NCI-H2029 (cell line): ENCODE data around the gene AKR1B15.

Experiments
- DNase-seq: peaks from one replicate; lab custom pipeline; 2025; lab: John Stamatoyannopoulos, UW

Gene AKR1B15

DNA sequence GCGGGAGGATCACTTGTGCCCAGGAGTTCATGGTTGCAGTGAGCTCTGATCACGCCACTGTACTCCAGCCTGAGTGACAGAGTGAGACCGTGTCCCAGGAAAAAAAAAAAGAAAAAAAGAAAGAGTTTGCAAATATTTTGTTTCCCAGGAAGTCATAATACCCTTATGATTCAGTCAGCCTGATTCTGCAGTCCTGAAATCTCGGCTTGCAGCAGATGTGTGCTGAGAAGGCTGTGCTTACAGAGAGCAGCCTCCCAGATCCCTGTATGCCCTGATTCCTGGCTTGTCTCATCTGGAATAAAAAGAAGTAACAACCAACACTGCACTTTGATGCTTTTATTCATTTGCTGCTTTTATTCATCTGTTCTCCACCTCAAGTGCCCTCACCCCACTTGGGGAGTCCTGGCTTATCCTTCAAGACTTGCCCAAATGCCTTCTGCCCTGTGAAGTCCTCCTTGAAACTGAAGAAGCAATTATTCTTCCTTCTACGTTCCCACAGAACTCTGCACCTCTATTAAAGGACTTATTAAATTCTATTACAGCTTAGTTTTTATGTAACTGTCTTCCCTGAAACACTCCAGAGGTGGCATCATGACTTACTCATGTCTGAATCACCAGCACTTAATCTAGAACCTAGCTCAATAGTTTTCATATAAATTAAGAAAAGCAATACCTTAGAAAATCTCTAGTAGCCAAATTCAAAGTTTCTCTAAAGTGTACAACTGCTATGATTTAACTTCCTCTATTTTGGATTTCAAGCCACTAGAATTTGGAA, 70.0 kb downstream of the AKR1B15 start:
- no peak for DNase-seq

DNA sequence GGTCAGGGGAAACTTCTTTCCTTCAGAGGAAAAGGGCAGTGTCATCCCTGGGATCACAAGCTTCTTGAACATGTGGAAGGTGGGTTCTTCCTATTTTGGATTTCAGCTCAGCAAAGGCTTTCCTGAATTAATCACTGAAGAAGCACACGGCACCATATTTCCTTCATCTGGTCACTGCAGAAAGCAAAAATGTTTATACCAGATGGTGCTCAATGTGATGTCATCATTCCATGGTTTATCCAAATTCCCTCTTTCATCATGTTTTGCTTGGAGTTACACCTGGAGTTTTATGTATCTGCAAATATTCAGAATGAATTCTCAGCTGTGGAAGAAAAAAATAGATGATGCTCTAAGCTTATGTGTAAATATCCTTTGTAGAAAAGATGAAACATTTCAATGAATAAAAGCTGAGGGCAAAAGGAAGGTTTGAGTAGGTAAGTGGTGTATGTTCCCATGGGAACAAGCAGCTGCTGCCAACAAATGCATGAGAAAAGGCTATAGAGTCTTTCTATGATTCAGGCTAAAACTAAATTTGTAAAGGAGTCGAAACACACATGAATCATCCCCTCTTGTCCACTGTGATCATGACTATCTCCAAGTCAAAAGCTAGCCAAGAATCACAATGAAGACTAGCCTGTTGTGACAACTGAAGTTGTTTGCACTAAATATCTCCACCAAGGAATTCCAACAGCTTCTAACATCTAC, 70.9 kb downstream of the AKR1B15 start:
- no peak for DNase-seq

DNA sequence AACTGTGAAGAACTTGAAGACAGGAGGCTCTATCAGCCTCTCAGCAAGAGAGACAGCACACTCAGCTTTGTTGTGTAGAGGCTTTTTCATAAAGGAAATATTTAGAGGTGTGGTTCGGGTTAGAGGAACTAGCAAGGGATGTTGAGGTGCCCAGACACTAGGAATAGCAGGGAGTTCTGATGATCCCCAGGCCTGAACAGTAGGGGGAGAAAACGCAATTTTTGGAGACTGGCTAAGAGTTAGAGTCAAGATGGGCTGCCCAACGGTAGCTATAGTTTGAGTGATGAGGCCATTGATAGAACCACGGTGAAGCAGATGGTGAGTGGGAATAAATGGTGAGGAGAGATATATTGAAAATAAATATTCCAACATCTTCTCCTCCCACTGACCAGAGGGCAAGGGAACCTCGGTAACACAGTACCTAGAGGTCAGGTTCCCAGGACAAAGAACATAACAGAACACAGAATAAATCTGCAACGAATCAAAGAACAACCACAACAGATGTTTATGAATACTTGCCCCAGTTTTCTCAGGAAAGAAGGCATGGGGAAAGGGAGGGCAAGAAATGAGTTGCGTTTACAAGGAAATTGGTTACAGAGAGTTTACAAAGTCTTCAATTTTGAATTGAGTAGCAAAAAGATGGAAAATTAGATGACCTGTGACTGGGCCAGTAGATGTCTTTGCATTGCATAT, 73.5 kb downstream of the AKR1B15 start:
- DNase-seq: no peak

DNA sequence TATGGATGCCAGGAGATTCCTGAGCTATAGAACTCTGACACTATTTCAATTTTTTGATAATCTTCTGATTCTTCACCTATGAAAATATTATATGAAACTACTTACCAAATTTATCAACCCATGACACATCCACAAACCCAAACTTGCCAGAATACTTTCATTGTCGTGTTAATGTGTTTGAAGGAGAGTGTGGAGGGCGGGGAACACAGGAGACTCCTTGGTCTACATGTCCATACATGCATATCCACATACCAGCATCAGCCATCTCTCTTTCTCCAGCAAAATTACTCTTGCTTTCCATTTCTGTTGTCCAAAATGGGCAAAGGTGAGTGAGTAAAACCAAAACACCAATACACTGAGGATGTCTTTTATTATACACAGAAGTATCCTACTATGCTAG, 74.3 kb downstream of the AKR1B15 start:
- no peak for DNase-seq

DNA sequence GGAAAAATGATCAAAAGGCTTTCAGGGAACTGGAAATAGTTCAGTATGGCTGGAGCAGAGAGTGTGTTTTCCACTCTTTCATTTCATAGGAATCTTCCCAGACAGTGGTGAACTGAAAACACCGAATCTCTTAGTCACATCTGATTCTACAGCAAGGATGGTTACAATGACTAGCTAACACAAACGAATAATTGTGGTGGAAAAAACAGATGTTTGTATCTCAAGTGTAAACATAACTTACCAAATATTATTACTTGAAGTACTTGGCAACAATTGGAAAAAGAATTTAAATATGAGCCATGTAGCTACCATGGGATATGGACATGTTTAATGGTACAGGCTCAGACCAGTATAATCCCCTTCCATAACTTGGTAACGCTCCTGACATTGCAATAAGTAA, 76.6 kb downstream of the AKR1B15 start:
- DNase-seq: no peak

DNA sequence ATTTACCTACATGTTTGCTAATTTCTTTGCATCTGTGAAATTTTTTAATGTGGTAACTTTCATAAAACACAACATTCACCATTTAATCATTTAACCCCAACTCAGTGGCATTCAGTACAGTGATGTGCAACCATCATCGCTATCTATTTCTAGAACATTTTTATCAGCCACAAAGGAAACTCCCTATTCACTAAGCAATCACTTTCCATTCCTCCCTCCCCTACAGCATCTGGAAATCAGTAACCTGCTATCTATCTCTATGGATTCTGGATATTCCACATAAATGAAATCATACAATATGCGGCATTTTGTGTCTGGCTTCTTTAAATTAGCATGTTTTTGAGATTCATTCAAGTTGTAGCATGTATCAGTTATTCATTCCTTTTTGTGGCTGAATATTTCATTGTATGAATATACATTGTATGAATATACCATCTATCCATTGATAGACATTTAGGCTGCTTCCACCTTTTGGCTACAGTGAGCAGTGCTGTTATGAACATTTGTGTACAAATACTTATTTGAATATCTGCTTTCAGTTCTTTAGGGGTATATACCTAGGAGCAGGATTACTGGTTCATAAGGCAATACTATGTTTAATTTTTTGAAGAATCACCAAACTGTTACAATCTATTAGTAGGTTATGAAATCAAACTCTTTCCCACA, 78.3 kb downstream of the AKR1B15 start:
- no peak for DNase-seq

DNA sequence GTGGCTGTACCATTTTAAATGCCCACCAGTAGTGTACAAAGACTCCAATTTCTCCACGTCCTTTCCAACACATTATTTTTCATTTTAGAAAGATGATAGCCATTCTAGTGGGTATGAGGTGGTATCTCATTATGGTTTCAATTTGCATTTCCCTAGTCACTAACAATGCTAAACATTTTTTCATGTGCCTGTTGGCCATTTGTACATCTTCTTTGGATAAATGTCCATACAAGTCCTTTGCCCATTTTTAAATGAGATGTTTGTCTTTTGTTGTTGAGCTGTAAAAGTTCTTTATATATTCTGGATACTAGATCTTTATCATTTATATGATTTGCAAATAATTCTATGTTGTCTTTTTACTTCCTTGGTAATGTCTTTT, 78.9 kb downstream of the AKR1B15 start:
- DNase-seq: no peak

DNA sequence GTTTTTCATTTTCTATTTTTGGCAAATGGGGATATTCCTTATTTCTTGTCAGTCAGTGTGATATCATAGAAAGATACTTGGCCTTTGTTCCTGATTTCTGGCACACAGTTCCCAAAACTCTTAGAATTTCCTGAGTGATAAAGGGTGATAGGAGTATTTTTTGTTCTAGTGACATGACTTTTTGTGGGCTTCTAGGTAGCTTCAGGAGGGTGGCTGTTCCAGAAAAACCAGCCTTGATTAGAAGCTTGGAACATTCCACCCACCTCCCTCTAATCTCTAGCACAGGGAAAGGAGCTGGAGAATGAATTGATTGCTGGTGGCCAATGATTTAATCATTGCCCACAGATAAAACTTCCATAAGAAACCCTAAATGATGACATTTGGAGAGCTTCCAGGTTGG, 80.5 kb downstream of the AKR1B15 start:
- DNase-seq: no peak
